Mucosa of rectum (tissue), 2 donors: ENCODE measurements around the gene PDCD1LG2.
"Not testable (repeated sequence)": the region's sequence is repeated elsewhere in the genome, so short reads cannot be mapped to it uniquely, and the experiment has no call there.

Experiments used
- H3K27ac ChIP-seq, 2 donors: one replicate each; pipeline ENCODE4 v1.7.0; 2013; ENCODE audit warnings: inconsistent platforms in 2 of 2, low read depth in 2 of 2, low read length in 2 of 2
- H3K27me3 ChIP-seq, 2 donors: one replicate each; pipeline ENCODE4 v1.7.0; 2013; ENCODE audit warnings: low read length in 2 of 2; ENCODE audit not compliant: control insufficient read depth in 2 of 2, insufficient read depth in 2 of 2
- H3K36me3 ChIP-seq, 2 donors: one replicate each; pipeline ENCODE4 v1.7.0; 2013; ENCODE audit warnings: low read length in 2 of 2; ENCODE audit not compliant: control insufficient read depth in 2 of 2, insufficient read depth in 2 of 2
- H3K4me1 ChIP-seq, 2 donors: one replicate each; pipeline ENCODE4 v1.7.0; 2013; ENCODE audit warnings: low read length in 2 of 2, mild to moderate bottlenecking in 1 of 2; ENCODE audit not compliant: control insufficient read depth in 2 of 2, insufficient read depth in 2 of 2
- H3K4me3 ChIP-seq, 2 donors: one replicate each; pipeline ENCODE4 v1.7.0; 2013; ENCODE audit warnings: low read length in 2 of 2
- H3K9ac ChIP-seq, 2 donors: one replicate each; pipeline ENCODE4 v1.7.0; 2013; ENCODE audit warnings: low read length in 2 of 2, low read depth in 1 of 2, mild to moderate bottlenecking in 1 of 2
- H3K9me3 ChIP-seq, 2 donors: one replicate each; pipeline ENCODE4 v1.7.0; 2013; ENCODE audit warnings: low read length in 2 of 2; ENCODE audit not compliant: control insufficient read depth in 2 of 2
- donor health status: healthy.
- donor health status: Normal muscosa, but diverticular disease.

Gene PDCD1LG2

DNA sequence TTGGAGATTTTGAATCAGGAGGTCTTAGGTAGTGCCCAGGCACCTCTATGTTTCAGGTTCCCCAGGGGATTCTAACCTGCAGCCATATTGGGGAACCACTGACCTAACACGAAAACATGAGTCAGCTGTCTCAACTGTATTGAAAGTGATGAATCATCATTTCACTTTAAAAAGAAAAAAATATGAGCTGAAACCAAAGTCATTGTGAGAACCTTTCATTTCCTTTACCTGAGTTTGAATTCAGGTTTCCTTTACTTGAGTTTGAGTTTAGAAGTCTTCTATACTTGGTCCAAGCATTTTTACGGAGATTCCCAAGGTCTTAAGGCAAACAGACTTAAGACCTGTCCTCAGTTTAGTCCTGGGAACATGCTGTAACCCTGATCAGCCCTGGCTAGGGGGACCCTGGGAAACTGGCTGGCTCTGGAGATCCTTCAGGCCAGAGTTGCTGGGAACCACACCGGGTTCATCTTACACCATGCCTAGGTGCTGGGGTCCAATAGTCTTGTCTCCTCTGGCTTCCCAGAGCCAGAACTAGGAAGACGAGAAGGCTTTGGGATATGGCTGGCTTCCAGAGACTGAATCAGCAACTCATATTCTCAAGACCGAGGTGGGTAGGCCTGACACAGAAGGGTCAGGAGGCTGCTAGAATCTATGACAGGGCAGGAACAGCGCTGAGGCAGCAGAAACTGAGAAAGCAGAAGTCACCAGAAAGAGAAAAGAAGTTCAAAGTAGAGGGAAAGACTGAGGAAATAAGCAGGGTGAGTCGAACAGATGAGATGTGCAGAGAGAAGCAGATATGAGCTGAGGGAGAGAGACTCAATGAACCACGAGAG, 16.4 kb upstream of the PDCD1LG2 start:
- no peaks in the 10 kb centered on the region for H3K27me3 ChIP-seq
- no peak overlapping the region for H3K9ac ChIP-seq
- H3K4me3 ChIP-seq: no peak overlapping the region
- H3K9me3 ChIP-seq: no peaks in the 10 kb centered on the region
- H3K27ac ChIP-seq: peak overlapping the region; percentile 57 to 75
- no peaks in the 10 kb centered on the region for H3K36me3 ChIP-seq
- no peaks in the 10 kb centered on the region for H3K4me1 ChIP-seq

DNA sequence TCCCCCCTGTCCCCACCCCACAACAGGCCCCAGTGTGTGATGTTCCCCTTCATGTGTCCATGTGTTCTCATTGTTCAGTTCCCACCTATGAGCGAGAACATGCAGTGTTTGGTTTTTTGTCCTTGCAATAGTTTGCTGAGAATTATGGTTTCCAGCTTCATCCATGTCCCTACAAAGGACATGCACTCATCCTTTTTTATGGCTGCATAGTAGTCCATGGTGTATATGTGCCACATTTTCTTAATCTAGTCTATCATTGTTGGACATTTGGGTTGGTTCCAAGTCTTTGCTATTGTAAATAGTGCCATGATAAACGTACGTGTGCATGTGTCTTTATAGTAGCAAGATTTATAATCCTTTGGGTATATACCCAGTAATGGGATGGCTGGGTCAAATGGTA, 15.6 kb upstream of the PDCD1LG2 start:
- H3K4me1 ChIP-seq, H3K4me3 ChIP-seq, H3K9me3 ChIP-seq, H3K9ac ChIP-seq, H3K27me3 ChIP-seq, H3K36me3 ChIP-seq, H3K27ac ChIP-seq: not testable (repeated sequence)

DNA sequence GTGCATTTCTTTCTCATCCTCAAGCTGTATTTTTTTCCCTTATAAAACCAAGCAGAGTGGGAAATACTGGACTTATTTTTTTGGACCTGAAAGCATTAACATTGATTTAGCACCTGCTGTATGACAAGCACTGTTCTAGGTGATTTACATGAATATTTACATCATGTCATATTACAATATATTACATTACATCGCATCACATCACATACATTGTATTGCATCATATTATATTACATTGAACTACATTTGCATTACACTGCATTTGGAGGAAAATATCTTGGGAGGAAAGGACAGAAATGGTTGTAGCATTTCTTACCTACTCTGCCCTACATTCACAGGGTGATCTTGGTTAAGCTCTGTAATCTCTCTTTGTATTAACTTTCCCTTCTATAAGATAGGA, 11.2 kb upstream of the PDCD1LG2 start:
- Histone ChIP-seq H3K4me1 (no peaks in the 10 kb centered on the region), H3K36me3 (no peaks in the 10 kb centered on the region), H3K9ac (no peak overlapping the region), H3K4me3 (no peak overlapping the region), H3K27ac (no peak overlapping the region), H3K27me3 (no peaks in the 10 kb centered on the region), H3K9me3 (no peaks in the 10 kb centered on the region)

DNA sequence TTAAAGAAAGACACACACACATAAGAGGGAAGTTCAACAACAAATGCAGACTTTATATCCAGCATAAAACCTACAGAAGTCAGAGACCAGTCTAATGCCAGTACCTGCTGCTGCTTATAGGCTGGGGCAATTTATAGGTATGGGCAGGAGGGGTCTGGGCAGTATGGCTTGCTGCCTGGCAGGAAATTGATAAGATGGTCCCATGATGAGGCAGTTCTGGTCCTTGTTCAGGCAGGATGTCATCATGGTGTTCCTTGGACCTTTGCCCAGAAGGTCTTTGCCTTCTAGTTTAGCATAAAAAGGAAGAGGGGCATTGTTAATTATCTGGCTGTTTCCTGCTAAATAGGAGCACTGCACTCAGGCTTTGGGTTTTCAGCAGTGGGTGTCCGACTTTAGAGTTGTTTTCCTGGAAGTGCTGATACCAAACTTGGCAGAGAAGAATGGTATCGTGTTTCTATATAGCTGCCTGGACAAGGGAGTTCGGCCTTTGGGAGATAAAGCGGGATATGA, 10.4 kb upstream of the PDCD1LG2 start:
- no peak overlapping the region for H3K4me3 ChIP-seq
- H3K9me3 ChIP-seq: no peaks in the 10 kb centered on the region
- H3K4me1 ChIP-seq: no peaks in the 10 kb centered on the region
- no peak overlapping the region for H3K9ac ChIP-seq
- no peak overlapping the region for H3K27ac ChIP-seq
- no peaks in the 10 kb centered on the region for H3K36me3 ChIP-seq
- no peaks in the 10 kb centered on the region for H3K27me3 ChIP-seq

DNA sequence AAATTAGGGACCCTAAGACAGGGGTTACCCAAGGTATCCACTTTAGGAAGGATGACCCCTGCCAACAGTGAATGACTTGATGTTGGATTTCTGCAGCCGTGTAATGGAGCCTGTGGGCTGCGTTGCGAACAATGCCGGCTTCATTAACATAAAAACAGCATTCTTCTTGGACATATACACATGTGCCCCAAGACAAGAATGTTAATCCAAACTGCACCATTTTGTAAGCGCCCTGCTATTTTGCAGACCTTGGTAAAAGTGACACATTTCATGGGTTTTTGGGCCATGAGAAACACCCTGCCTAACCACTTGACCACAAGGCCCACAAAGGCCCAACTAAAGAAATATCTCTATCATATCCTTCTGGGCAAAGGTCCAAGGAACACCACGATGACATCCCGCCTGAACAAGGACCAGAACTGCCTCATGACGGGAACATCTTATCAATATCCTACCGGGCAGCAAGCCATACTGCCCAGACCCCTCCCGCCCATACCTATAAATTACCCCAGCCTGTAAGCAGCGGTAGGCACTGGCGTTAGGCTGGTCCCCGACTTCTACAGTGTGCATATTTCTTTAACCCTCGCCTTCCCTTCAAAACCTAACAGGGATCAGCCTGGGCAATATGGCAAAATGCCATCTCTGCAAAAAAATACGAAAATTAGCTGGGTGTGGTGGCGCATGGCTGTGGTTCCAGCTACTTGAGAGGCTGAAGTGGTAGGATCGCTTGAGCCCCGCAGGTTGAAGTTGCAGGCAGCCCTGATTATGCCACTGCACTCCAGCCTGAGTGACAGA, 9.7 kb upstream of the PDCD1LG2 start:
- H3K9ac ChIP-seq: no peak overlapping the region
- H3K27me3 ChIP-seq: no peaks in the 10 kb centered on the region
- H3K9me3 ChIP-seq: no peaks in the 10 kb centered on the region
- H3K4me1 ChIP-seq: no peaks in the 10 kb centered on the region
- H3K4me3 ChIP-seq: no peak overlapping the region
- H3K27ac ChIP-seq: no peak overlapping the region
- H3K36me3 ChIP-seq: no peaks in the 10 kb centered on the region

DNA sequence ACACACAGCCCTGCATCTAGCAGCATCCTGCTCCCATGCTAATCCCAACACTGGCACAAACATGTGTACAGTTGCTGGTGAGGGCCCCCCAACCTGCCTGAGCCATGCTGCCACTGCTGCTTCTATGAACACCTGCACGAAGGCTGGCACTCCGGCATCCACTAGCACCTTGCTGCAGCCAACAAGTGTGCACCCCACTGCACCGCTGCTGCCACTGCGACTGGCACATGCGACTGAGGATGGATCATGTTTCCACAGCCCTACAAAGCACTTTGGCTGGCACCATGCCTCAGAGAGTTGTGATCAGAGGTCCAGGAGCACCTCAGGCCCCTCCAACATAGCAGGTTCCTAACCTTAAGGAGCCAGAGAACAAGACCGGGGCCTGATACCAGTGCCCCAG, 7.8 kb upstream of the PDCD1LG2 start:
- Histone ChIP-seq H3K27me3 (no peaks in the 10 kb centered on the region), H3K36me3 (no peaks in the 10 kb centered on the region), H3K9ac (no peak overlapping the region), H3K4me1 (no peaks in the 10 kb centered on the region), H3K27ac (no peak overlapping the region), H3K4me3 (no peak overlapping the region), H3K9me3 (no peaks in the 10 kb centered on the region)

DNA sequence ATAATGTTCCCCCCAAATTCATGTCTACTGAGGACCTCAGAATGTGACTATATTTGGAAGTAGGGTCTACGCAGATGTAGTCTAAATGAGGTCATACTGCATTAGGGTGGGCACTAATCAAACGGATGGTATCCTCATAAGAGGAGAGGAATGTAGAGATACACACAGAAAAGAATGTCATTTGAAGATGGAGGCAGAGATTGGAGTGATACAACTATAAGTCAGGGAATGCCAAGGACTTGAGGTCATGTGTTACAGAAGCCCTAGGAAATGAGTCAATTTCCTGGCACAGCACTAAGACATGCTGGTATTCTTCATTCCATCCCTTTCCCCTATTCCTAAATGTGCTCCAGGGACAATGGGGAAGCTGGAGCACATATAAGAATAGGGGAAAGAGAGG, 758 bp upstream of the PDCD1LG2 start:
- peak overlapping the region in 1 of 2 donors; percentile 3 for H3K27ac ChIP-seq
- H3K9ac ChIP-seq: no peak overlapping the region
- H3K4me3 ChIP-seq: no peak overlapping the region
- H3K36me3 ChIP-seq: no peaks in the 10 kb centered on the region
- no peaks in the 10 kb centered on the region for H3K4me1 ChIP-seq
- H3K27me3 ChIP-seq: no peaks in the 10 kb centered on the region
- no peaks in the 10 kb centered on the region for H3K9me3 ChIP-seq

DNA sequence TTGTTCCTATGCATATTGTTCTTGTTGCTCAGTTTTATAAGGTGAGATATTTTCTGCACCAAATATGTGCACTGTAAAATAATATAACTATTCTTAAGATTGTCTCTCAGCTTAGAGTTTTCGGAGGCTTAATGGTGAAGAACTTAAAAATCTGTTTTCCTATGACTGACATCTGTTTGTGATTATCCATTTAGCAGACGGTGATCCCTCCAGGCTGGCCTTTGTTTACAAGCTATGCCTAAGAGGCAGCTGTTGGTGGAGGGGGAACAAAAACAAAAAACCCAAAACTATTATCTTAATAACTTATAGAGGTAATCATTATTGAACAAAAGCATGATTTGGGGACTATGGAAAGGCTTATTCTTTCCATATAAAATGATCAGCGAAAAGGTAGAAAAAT, 658 bp downstream of the PDCD1LG2 start:
- Histone ChIP-seq H3K4me1 (no peaks in the 10 kb centered on the region), H3K4me3 (peak overlapping the region; percentile 48 to 61), H3K36me3 (no peaks in the 10 kb centered on the region), H3K27me3 (no peaks in the 10 kb centered on the region), H3K27ac (peak overlapping the region; percentile 30 to 59), H3K9me3 (no peaks in the 10 kb centered on the region), H3K9ac (no peak overlapping the region)

DNA sequence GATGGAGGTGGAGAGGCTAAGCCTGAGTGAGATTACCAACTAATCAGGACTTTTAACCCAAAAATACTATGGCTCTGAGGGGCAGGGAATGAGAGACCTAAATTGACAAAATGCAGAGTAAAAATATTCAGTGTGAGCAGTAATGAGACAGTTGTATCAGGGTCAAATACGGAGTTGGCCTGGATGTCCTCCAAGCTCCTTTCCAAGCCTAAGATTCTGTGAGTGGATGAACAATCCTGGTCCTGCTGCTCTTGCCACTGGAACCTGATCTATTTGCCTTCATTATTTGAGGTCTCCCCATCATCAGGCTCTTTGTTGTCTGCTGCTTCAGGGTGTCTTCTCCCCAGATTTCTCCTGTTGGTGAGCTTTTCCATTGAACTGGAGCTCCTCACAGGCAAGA, 1.1 kb downstream of the PDCD1LG2 start:
- peak overlapping the region in 1 of 2 donors; percentile 17 for H3K4me3 ChIP-seq
- H3K9ac ChIP-seq: no peak overlapping the region
- H3K9me3 ChIP-seq: no peaks in the 10 kb centered on the region
- H3K4me1 ChIP-seq: no peaks in the 10 kb centered on the region
- no peaks in the 10 kb centered on the region for H3K27me3 ChIP-seq
- no peaks in the 10 kb centered on the region for H3K36me3 ChIP-seq
- no peak overlapping the region for H3K27ac ChIP-seq

DNA sequence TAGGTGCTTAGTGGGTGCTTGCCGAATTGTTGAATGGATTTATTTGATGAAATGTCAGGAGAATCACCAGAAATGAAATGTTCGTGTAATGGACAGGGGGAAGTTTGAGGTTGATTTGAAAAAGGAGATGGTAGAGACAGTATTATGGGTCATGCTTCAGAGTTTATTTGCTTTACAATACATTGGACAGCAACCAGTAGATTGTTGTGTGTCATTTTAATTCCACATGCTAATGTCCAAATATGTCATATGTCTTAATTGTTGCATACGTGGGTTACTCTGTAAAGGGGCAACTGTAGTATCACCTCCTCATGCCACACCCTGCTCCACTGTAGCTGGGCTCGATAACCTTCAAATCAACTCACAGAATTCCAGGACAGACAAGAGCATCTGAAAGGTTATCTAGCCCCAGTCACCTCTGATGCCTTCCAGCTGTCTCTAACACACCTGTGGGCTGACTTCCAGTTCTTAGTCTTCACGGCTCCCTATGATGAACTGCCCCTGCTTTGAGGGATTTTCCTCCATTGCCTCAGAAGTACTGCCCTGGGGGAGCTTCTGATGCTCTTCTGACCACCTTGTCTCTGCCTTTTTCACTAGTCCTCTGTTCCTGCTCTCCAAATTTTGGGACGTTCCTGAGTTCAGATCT, 1.7 kb downstream of the PDCD1LG2 start:
- Histone ChIP-seq H3K9ac (no peak overlapping the region), H3K36me3 (no peaks in the 10 kb centered on the region), H3K9me3 (no peaks in the 10 kb centered on the region), H3K4me1 (no peaks in the 10 kb centered on the region), H3K27ac (no peak overlapping the region), H3K27me3 (no peaks in the 10 kb centered on the region), H3K4me3 (peak overlapping the region in 1 of 2 donors; percentile 17)
